ENCODE results near the gene MFAP3. TPM values are rescaled to one million over a fixed set of nuclear protein-coding genes. Genes with fewer than 3 reads are reported as not detected.

MFAP3 gene
- total and polyA plus RNA-seq, 2 donors (not counting 1 experiment from before 2014, with no cell fraction given), result 4.8 to 27.1 TPM

DNA sequence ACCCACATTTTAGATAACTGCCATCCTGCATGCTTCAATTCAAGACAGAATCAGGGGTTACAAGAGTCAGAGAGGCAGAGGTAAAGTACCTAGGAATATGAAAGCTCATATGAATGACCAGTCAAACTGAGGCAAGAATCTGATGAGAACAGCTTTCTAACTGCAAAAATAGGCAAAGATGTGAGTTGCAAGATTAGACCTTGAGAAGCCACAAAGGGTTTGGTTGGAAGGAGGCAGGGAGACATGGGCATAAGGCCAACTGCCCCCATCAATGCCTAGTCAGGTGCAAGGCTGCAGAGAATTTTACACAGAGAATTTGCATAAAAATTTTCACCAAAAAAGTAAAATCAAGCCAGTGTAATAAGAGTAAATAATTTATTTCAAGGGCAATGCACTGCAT lies 12.8 kb upstream of the MFAP3 start:
- Mint-ChIP-seq H3K4me3 (no peak overlapping the region), H3K27ac (no peak overlapping the region), H3K27me3 (no peaks in the 10 kb centered on the region), H3K9me3 (ENCODE audit: insufficient read depth) (no peaks in the 10 kb centered on the region), H3K4me1 (peaks cover 1% of the 10 kb centered on the region)
- H2AFZ ChIP-seq (ENCODE audit: insufficient read depth, low read depth, low read length, poor library complexity, severe bottlenecking), result no peak overlapping the region
- H4K20me1 ChIP-seq (ENCODE audit: control insufficient read depth, insufficient read depth, low read length, poor library complexity, severe bottlenecking), result no peaks in the 10 kb centered on the region
- H3K4me2 ChIP-seq (replicated peaks; ENCODE audit: low read depth, low read length, poor library complexity, severe bottlenecking), result no peak overlapping the region
- ChIA-PET CTCF (interaction anchor here (0.7 kb wide), 1 partner anchor 37 kb away, joined by 3 read pairs; no protein-coding TSS in a partner anchor), POLR2A (no interaction called here)
- DNase-seq (no peak), ATAC-seq (ENCODE audit: low read depth) (no peak)
- no peaks in the 10 kb centered on the region for H3K4me1 ChIP-seq (ENCODE audit: control insufficient read depth in 2 of 2, insufficient read depth in 2 of 2, low read length in 2 of 2)
- intact Hi-C loops (cut with micrococcal nuclease), result no loop called here
- no peaks in the 10 kb centered on the region for H3K79me2 ChIP-seq (ENCODE audit: control insufficient read depth, insufficient read depth, low read length)
- no peak overlapping the region for H3K9ac ChIP-seq (ENCODE audit: low read length)
- H3K9me3 ChIP-seq (ENCODE audit: control extremely low read depth in 1 of 3, control insufficient read depth in 2 of 3, insufficient read depth in 1 of 3, low read length in 2 of 3), result no peaks in the 10 kb centered on the region
- no peak overlapping the region for H3K27ac ChIP-seq (ENCODE audit: low read length in 2 of 2)
- H3K27me3 ChIP-seq (replicated peaks in 1 of 4; ENCODE audit: control extremely low read depth in 1 of 4, control insufficient read depth in 3 of 4, insufficient read depth in 4 of 4, low read length in 3 of 4), result no peaks in the 10 kb centered on the region
- H3K36me3 ChIP-seq (replicated peaks in 1 of 2; ENCODE audit: control extremely low read depth in 1 of 2, control insufficient read depth in 1 of 2, extremely low read depth in 1 of 2, insufficient read depth in 2 of 2, low read length in 1 of 2), result peaks cover 5 to 27% of the 10 kb centered on the region in 2 experiments
- H3K4me3 ChIP-seq (ENCODE audit: control extremely low read depth in 1 of 5, extremely low read depth in 1 of 5, insufficient read depth in 1 of 5, low read depth in 2 of 5, low read length in 4 of 5), result no peak overlapping the region
- no peak for TF ChIP-seq EZH2 (IDR thresholded peaks at IDR 0.05; ENCODE audit: borderline replicate concordance, insufficient read depth, low read depth, low read length, poor library complexity, severe bottlenecking)
- TF ChIP-seq, protein P1, sequence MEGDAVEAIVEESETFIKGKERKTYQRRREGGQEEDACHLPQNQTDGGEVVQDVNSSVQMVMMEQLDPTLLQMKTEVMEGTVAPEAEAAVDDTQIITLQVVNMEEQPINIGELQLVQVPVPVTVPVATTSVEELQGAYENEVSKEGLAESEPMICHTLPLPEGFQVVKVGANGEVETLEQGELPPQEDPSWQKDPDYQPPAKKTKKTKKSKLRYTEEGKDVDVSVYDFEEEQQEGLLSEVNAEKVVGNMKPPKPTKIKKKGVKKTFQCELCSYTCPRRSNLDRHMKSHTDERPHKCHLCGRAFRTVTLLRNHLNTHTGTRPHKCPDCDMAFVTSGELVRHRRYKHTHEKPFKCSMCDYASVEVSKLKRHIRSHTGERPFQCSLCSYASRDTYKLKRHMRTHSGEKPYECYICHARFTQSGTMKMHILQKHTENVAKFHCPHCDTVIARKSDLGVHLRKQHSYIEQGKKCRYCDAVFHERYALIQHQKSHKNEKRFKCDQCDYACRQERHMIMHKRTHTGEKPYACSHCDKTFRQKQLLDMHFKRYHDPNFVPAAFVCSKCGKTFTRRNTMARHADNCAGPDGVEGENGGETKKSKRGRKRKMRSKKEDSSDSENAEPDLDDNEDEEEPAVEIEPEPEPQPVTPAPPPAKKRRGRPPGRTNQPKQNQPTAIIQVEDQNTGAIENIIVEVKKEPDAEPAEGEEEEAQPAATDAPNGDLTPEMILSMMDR (IDR thresholded peaks at IDR 0.05), result no peak

DNA sequence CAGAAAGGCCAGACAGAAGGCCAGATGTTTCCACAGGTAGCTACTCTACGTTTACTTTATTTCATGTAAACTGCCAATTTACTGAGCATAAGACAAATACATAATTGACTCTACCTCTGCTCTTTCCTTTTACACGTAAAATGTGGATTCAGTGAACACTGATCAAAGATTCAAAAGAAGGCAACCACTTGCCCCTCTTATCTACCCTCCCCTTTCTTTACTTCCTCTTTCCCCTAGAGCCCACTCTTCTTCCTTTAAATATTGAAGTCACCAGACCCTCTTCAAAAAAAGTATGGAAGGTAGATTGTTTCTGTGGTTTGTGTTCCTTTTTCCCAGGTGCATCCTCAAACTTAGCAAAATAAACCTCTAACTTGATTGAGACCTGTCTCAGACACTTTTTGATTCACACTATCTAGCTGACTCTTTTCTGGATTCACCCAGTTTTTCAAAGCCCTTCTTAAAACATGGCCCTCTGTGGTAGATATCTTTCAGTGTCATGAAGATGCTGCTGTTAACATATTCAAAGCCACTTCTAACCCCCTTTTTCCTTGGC lies 6.8 kb upstream of the MFAP3 start:
- no peak overlapping the region for H3K27ac Mint-ChIP-seq
- H4K20me1 ChIP-seq (ENCODE audit: control insufficient read depth, insufficient read depth, low read length, poor library complexity, severe bottlenecking), result no peaks in the 10 kb centered on the region
- ATAC-seq (ENCODE audit: low read depth) (no peak), DNase-seq (no peak)
- ChIA-PET POLR2A (no interaction called here), CTCF (no interaction called here)
- no peak overlapping the region for H2AFZ ChIP-seq (ENCODE audit: insufficient read depth, low read depth, low read length, poor library complexity, severe bottlenecking)
- no peak overlapping the region for H3K4me3 ChIP-seq (ENCODE audit: control extremely low read depth in 1 of 5, extremely low read depth in 1 of 5, insufficient read depth in 1 of 5, low read depth in 2 of 5, low read length in 4 of 5)
- H3K9ac ChIP-seq (ENCODE audit: low read length), result no peak overlapping the region
- no peak overlapping the region for H3K4me3 Mint-ChIP-seq
- H3K4me1 Mint-ChIP-seq, result peaks cover 6% of the 10 kb centered on the region
- no peaks in the 10 kb centered on the region for H3K27me3 Mint-ChIP-seq
- H3K27me3 ChIP-seq (replicated peaks in 1 of 4; ENCODE audit: control extremely low read depth in 1 of 4, control insufficient read depth in 3 of 4, insufficient read depth in 4 of 4, low read length in 3 of 4), result no peaks in the 10 kb centered on the region
- H3K36me3 ChIP-seq (replicated peaks in 1 of 2; ENCODE audit: control extremely low read depth in 1 of 2, control insufficient read depth in 1 of 2, extremely low read depth in 1 of 2, insufficient read depth in 2 of 2, low read length in 1 of 2), result peaks cover 1 to 6% of the 10 kb centered on the region in 2 experiments
- intact Hi-C loops (cut with micrococcal nuclease), result loop anchor here (10.0 kb wide), 1 partner anchor 903 kb away; the partner anchor contains the start of gene GEMIN5
- no peak overlapping the region for H3K27ac ChIP-seq (ENCODE audit: low read length in 2 of 2)
- no peak for TF ChIP-seq EZH2 (IDR thresholded peaks at IDR 0.05; ENCODE audit: borderline replicate concordance, insufficient read depth, low read depth, low read length, poor library complexity, severe bottlenecking)
- TF ChIP-seq, protein P1 (IDR thresholded peaks at IDR 0.05), result no peak
- 90% methylated on average over 2 of the region's 2 CpGs for WGBS (ENCODE audit: insufficient coverage)
- peaks cover 9% of the 10 kb centered on the region for H3K79me2 ChIP-seq (ENCODE audit: control insufficient read depth, insufficient read depth, low read length)
- no peaks in the 10 kb centered on the region for H3K4me1 ChIP-seq (ENCODE audit: control insufficient read depth in 2 of 2, insufficient read depth in 2 of 2, low read length in 2 of 2)
- H3K9me3 Mint-ChIP-seq (ENCODE audit: insufficient read depth), result no peaks in the 10 kb centered on the region
- no peaks in the 10 kb centered on the region for H3K9me3 ChIP-seq (ENCODE audit: control extremely low read depth in 1 of 3, control insufficient read depth in 2 of 3, insufficient read depth in 1 of 3, low read length in 2 of 3)
- H3K4me2 ChIP-seq (replicated peaks; ENCODE audit: low read depth, low read length, poor library complexity, severe bottlenecking), result no peak overlapping the region
